ENCODE data around the gene ZNF276.

ZNF276 gene

DNA sequence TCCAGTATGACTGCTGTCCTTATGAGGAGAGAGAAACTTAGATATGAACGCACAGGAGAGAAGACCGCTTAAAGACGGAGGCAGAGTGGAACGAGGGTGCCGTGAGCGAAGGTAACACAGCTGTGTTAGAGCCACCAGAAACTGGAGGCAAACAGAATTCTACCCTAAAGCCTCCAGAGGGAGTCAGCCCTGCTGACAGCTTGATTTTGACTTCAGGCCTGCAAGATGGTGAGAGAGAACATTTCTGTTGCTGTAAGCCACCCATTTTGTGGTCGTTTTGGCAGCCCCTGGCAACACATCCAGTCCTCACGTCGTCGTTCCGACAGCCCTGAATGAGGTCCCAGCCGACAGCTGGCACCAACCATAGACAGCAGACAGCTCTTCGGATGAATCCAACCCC lies 17.1 kb upstream of the ZNF276 start:
- Histone ChIP-seq H3K4me1 (ENCODE audit: control insufficient read depth, insufficient read depth, low read length) (peaks cover 9% of the 10 kb centered on the region), H3K4me3 (ENCODE audit: insufficient read depth, low read depth, low read length) (no peak overlapping the region), H3K27ac (ENCODE audit: insufficient read depth, low read depth, low read length, poor library complexity, severe bottlenecking) (no peak overlapping the region), H3K36me3 (ENCODE audit: control insufficient read depth, insufficient read depth, low read length) (no peaks in the 10 kb centered on the region), H3K9me3 (ENCODE audit: control insufficient read depth, low read length) (no peaks in the 10 kb centered on the region), H3K27me3 (ENCODE audit: control insufficient read depth, insufficient read depth, low read length, poor library complexity, severe bottlenecking) (peaks cover 34% of the 10 kb centered on the region)
- 88 to 89% methylated on average over 13 of the region's 13 CpGs for WGBS, 2 experiments

DNA sequence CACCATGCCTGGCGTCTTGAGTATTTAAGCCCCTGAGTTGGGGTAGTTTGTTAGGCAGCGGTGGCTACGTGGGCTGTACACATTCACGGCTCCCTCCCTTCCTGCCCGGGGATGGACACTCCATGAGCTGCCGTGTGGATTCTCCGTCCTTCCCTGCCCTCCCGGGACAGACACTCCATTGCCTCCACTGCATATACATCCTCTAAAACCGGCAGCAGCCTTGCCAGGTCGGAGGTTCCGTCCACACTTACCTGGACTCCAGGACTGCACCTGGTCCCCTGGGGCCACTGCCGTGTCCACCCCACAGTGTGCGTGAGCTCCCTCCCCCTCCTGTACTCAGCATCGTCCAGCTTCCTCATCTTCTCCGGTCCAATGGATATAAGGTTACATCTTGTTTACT lies 16.3 kb upstream of the ZNF276 start:
- peaks cover 34% of the 10 kb centered on the region for H3K27me3 ChIP-seq (ENCODE audit: control insufficient read depth, insufficient read depth, low read length, poor library complexity, severe bottlenecking)
- H3K36me3 ChIP-seq (ENCODE audit: control insufficient read depth, insufficient read depth, low read length), result no peaks in the 10 kb centered on the region
- no peak overlapping the region for H3K4me3 ChIP-seq (ENCODE audit: insufficient read depth, low read depth, low read length)
- no peak overlapping the region for H3K27ac ChIP-seq (ENCODE audit: insufficient read depth, low read depth, low read length, poor library complexity, severe bottlenecking)
- H3K9me3 ChIP-seq (ENCODE audit: control insufficient read depth, low read length), result no peaks in the 10 kb centered on the region
- peaks cover 12% of the 10 kb centered on the region for H3K4me1 ChIP-seq (ENCODE audit: control insufficient read depth, insufficient read depth, low read length)
- WGBS, 2 experiments, result 93% methylated on average over 15 of the region's 15 CpGs

DNA sequence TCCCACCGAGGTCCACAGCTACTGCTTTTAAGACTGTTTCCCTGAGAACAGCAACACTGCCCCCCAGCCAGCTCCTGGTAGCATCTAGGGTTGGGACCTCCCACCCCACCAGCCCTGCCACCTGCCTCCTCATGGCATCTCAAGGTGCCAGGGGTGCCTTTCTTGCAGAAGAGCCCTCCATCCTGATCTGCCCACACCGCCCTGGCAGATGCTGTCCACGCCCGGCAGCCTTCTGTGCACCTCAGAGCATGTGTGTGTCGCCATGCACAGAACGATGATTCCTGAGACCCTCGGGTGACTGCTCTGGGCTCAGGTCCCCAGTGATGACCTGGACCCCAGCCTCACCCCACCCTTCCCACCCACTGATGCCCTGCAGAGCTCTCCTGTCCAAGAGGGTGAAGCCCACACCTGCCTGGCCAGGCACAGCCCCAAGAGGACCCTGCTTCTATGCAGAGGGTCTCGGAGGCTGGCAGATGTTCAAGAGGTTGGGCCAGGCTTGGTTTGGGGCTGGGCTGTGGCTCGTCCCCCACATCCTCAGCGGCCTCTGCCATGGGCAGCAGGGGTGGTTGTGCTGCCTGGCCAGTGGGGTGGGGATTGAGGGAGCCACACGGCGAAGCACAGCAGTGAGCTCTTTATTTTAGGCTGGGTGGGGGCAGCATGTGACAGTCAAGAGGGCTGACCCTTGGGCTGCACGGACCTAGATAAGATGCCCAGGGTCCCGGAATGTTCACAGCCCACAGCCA lies 14.6 kb upstream of the ZNF276 start:
- Histone ChIP-seq H3K27me3 (ENCODE audit: control insufficient read depth, insufficient read depth, low read length, poor library complexity, severe bottlenecking) (peaks cover 25% of the 10 kb centered on the region), H3K4me1 (ENCODE audit: control insufficient read depth, insufficient read depth, low read length) (peaks cover 18% of the 10 kb centered on the region), H3K9me3 (ENCODE audit: control insufficient read depth, low read length) (no peaks in the 10 kb centered on the region), H3K27ac (ENCODE audit: insufficient read depth, low read depth, low read length, poor library complexity, severe bottlenecking) (no peak overlapping the region), H3K36me3 (ENCODE audit: control insufficient read depth, insufficient read depth, low read length) (no peaks in the 10 kb centered on the region), H3K4me3 (ENCODE audit: insufficient read depth, low read depth, low read length) (no peak overlapping the region)
- WGBS, 2 experiments, result 94% methylated on average over 14 of the region's 14 CpGs

GRCh38 chr16:89707695-89708094 lies 13.6 kb upstream of the ZNF276 start:
- Histone ChIP-seq H3K4me3 (ENCODE audit: insufficient read depth, low read depth, low read length) (no peak overlapping the region), H3K36me3 (ENCODE audit: control insufficient read depth, insufficient read depth, low read length) (no peaks in the 10 kb centered on the region), H3K27me3 (ENCODE audit: control insufficient read depth, insufficient read depth, low read length, poor library complexity, severe bottlenecking) (peaks cover 25% of the 10 kb centered on the region), H3K27ac (ENCODE audit: insufficient read depth, low read depth, low read length, poor library complexity, severe bottlenecking) (no peak overlapping the region), H3K9me3 (ENCODE audit: control insufficient read depth, low read length) (no peaks in the 10 kb centered on the region), H3K4me1 (ENCODE audit: control insufficient read depth, insufficient read depth, low read length) (peaks cover 18% of the 10 kb centered on the region)
- WGBS, 2 experiments, result 92% methylated on average over 9 of the region's 9 CpGs

DNA sequence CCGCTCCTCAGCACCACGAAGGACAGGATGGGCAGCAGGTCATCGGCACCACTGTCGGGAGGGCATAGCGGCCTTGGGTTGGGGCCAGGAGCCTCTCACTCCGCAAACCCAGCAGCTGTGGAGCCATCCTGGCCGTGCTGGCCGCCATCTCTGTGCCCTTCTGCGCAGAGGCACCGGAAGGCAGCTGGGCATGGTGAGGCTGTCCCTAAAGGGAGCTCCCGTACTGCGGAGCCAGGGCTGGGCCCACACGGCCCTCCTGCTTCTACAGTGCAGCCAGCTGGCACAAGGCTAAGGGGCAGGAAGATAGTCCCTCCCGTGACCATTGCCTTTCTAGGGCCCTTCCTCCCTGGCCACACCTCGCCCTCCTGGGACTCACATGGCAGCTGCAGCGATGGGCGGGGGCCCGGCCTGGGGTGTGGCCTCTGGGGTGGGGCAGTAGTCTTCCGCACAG lies 12.8 kb upstream of the ZNF276 start:
- Histone ChIP-seq H3K27me3 (ENCODE audit: control insufficient read depth, insufficient read depth, low read length, poor library complexity, severe bottlenecking) (peaks cover 17% of the 10 kb centered on the region), H3K9me3 (ENCODE audit: control insufficient read depth, low read length) (no peaks in the 10 kb centered on the region), H3K4me3 (ENCODE audit: insufficient read depth, low read depth, low read length) (no peak overlapping the region), H3K27ac (ENCODE audit: insufficient read depth, low read depth, low read length, poor library complexity, severe bottlenecking) (no peak overlapping the region), H3K36me3 (ENCODE audit: control insufficient read depth, insufficient read depth, low read length) (no peaks in the 10 kb centered on the region), H3K4me1 (ENCODE audit: control insufficient read depth, insufficient read depth, low read length) (peaks cover 18% of the 10 kb centered on the region)
- WGBS, 2 experiments, result 93% methylated on average over 19 of the region's 19 CpGs

GRCh38 chr16:89709166-89709565 lies 12.2 kb upstream of the ZNF276 start:
- Histone ChIP-seq H3K4me3 (ENCODE audit: insufficient read depth, low read depth, low read length) (no peak overlapping the region), H3K27ac (ENCODE audit: insufficient read depth, low read depth, low read length, poor library complexity, severe bottlenecking) (no peak overlapping the region), H3K36me3 (ENCODE audit: control insufficient read depth, insufficient read depth, low read length) (no peaks in the 10 kb centered on the region), H3K27me3 (ENCODE audit: control insufficient read depth, insufficient read depth, low read length, poor library complexity, severe bottlenecking) (peaks cover 13% of the 10 kb centered on the region), H3K4me1 (ENCODE audit: control insufficient read depth, insufficient read depth, low read length) (peaks cover 18% of the 10 kb centered on the region), H3K9me3 (ENCODE audit: control insufficient read depth, low read length) (no peaks in the 10 kb centered on the region)
- WGBS, 2 experiments, result 55 to 64% methylated on average over 10 of the region's 10 CpGs

- peaks cover 18% of the 10 kb centered on the region for H3K4me1 ChIP-seq (ENCODE audit: control insufficient read depth, insufficient read depth, low read length)
- H3K27me3 ChIP-seq (ENCODE audit: control insufficient read depth, insufficient read depth, low read length, poor library complexity, severe bottlenecking), result peaks cover 9% of the 10 kb centered on the region
- no peaks in the 10 kb centered on the region for H3K36me3 ChIP-seq (ENCODE audit: control insufficient read depth, insufficient read depth, low read length)
- WGBS, 2 experiments, result 86% methylated on average over 19 of the region's 19 CpGs
- no peak overlapping the region for H3K4me3 ChIP-seq (ENCODE audit: insufficient read depth, low read depth, low read length)
- no peak overlapping the region for H3K27ac ChIP-seq (ENCODE audit: insufficient read depth, low read depth, low read length, poor library complexity, severe bottlenecking)
- no peaks in the 10 kb centered on the region for H3K9me3 ChIP-seq (ENCODE audit: control insufficient read depth, low read length)
Measured at GRCh38 chr16:89709716-89710432, 11.5 kb upstream of the ZNF276 start.

DNA sequence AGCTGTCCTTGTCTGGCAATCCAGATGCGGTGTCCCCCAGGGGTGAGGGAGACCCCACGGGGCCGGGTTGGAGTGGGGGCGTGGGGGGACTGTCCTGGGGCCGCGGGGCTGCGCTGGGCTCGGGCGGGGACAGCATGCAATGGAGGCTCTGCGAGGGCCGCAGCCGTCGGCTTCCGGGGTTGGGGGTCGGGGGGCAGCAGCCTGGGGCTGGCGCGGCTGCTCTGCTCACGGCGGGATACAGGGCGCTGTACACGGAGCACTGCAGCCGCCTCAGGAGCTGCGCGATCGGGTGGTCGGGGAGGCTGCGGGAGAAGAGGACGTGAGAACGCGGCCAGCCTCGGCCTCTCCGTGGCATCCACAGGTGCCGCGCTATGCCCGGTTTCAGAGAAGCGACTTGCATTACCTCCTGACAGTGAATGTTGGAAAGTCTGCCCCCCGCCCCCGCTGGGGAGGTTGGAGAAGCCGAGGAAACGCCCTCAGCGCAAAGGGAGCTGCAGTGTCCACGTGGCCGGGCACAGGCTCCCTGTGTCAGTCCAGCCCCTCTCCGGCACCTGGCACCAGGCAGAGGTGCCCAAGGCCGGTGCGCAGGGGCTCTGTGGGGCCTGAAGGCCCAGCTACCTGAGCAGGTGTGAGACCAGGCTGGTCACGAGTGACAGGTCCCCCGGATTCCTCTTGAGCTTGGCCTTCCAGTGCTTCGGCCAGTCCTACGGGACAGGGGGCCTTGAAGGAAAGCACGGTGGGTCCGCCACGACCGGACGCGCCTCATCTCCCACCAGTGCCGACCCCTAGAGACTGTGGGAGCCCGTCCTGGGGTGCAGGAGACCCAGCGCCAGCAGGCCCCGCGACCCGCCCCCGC lies 10.4 kb upstream of the ZNF276 start:
- H3K36me3 ChIP-seq (ENCODE audit: control insufficient read depth, insufficient read depth, low read length), result no peaks in the 10 kb centered on the region
- WGBS, 2 experiments, result 93 to 94% methylated on average over 63 of the region's 63 CpGs
- no peaks in the 10 kb centered on the region for H3K9me3 ChIP-seq (ENCODE audit: control insufficient read depth, low read length)
- no peak overlapping the region for H3K4me3 ChIP-seq (ENCODE audit: insufficient read depth, low read depth, low read length)
- peaks cover 5% of the 10 kb centered on the region for H3K27me3 ChIP-seq (ENCODE audit: control insufficient read depth, insufficient read depth, low read length, poor library complexity, severe bottlenecking)
- no peak overlapping the region for H3K27ac ChIP-seq (ENCODE audit: insufficient read depth, low read depth, low read length, poor library complexity, severe bottlenecking)
- H3K4me1 ChIP-seq (ENCODE audit: control insufficient read depth, insufficient read depth, low read length), result peaks cover 18% of the 10 kb centered on the region

DNA sequence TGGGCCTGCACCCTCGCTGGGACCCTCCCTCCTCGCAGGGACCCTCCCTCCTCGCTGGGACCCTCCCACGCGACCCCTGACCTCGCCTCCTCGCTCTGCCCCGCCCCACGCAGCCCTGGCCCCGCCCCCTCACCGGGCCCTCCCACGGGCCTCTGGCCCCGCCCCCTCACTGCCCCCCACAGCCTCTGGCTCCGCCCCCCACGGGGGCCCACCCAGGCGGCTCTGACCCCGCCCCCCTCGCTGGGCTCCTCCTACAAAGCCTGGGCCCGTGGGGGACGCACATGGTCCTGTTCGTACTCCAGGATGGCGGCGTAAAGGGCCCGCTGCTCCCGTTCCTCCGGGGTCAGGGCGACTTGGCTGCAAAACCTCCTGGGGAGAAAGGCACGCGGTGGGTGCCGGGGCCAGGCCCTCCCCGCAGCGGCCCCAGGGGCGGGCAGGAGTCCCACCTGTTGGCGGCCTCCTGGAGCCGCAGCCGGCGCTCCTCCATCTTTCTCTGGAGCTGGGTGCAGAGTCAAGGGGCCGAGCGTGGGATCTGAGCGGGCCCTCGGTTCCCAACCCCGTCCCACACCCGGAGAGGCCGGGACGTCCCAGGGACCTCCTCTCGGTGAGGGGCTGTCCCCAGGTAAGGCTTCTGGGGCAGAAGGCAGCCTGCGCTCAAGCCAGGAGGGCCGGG lies 9.6 kb upstream of the ZNF276 start:
- peaks cover 5% of the 10 kb centered on the region for H3K27me3 ChIP-seq (ENCODE audit: control insufficient read depth, insufficient read depth, low read length, poor library complexity, severe bottlenecking)
- no peak overlapping the region for H3K27ac ChIP-seq (ENCODE audit: insufficient read depth, low read depth, low read length, poor library complexity, severe bottlenecking)
- H3K4me3 ChIP-seq (ENCODE audit: insufficient read depth, low read depth, low read length), result peak overlapping the region; percentile 64

More for the DNA sequence above, 9.6 kb upstream of the ZNF276 start:
- 7 to 8% methylated on average over 43 to 45 of the region's 48 CpGs for WGBS, 2 experiments
- no peaks in the 10 kb centered on the region for H3K36me3 ChIP-seq (ENCODE audit: control insufficient read depth, insufficient read depth, low read length)
- H3K4me1 ChIP-seq (ENCODE audit: control insufficient read depth, insufficient read depth, low read length), result peaks cover 18% of the 10 kb centered on the region
- no peaks in the 10 kb centered on the region for H3K9me3 ChIP-seq (ENCODE audit: control insufficient read depth, low read length)

Measured in ectodermal cell (in vitro differentiated cells).